Smooth muscle cell (in vitro differentiated cells): ENCODE data around the gene FKRP. TPM values are rescaled to one million over a fixed set of nuclear protein-coding genes. Genes with fewer than 3 reads are reported as not detected.
A peak's percentile ranks its signal among the peaks of the same experiment; 100 is the strongest.

Experiments used
- DNase-seq: peaks from one replicate; lab custom pipeline; 2025; ENCODE audit not compliant: unreplicated experiment; lab: John Stamatoyannopoulos, UW
- H2AFZ ChIP-seq: fragments of 200-600 bp; sonication (generic); 2 replicates; pipeline ENCODE4 v1.6.0; 2016; ENCODE audit warnings: antibody characterized with exemption, low read depth, mild to moderate bottlenecking
- H3F3A ChIP-seq: fragments of 200-600 bp; sonication (generic); 2 replicates; pipeline ENCODE4 v1.6.0; 2017; ENCODE audit warnings: antibody characterized with exemption, low read depth
- H3K27ac ChIP-seq: fragments of 200-600 bp; sonication (generic); 2 replicates; pipeline ENCODE4 v1.5.1; 2016; ENCODE audit warnings: low read depth, mild to moderate bottlenecking
- H3K27me3 ChIP-seq: fragments of 200-600 bp; sonication (generic); 2 replicates; pipeline ENCODE4 v1.6.1; 2016; ENCODE audit warnings: low read depth, mild to moderate bottlenecking
- H3K36me3 ChIP-seq: fragments of 200-600 bp; sonication (generic); 2 replicates; pipeline ENCODE4 v1.5.1; 2016; ENCODE audit warnings: low read depth
- H3K4me1 ChIP-seq: fragments of 200-600 bp; sonication (generic); 2 replicates; pipeline ENCODE4 v1.5.1; 2016; ENCODE audit warnings: low read depth
- H3K4me2 ChIP-seq: fragments of 200-600 bp; sonication (generic); 2 replicates; pipeline ENCODE4 v1.6.0; 2016; ENCODE audit warnings: mild to moderate bottlenecking
- H3K4me3 ChIP-seq: fragments of 200-600 bp; sonication (generic); 2 replicates; pipeline ENCODE4 v1.5.1; 2016; ENCODE audit warnings: mild to moderate bottlenecking
- H3K79me2 ChIP-seq: fragments of 200-600 bp; sonication (generic); 2 replicates; pipeline ENCODE4 v1.6.0; 2016; ENCODE audit warnings: low read depth, mild to moderate bottlenecking
- H3K9ac ChIP-seq: fragments of 200-600 bp; sonication (generic); 2 replicates; pipeline ENCODE4 v1.6.0; 2016; ENCODE audit warnings: low read depth
- H3K9me3 ChIP-seq: fragments of 200-600 bp; sonication (generic); replicated peaks from 2 replicates; pipeline ENCODE4 v1.5.1; 2016; ENCODE audit warnings: low read depth
- H4K20me1 ChIP-seq: fragments of 200-600 bp; sonication (generic); 2 replicates; pipeline ENCODE4 v1.6.0; 2016; ENCODE audit warnings: low read depth
- WGBS: methylation state at CpG from one replicate; pipeline ENCODE4 v1.1.7; 2016; ENCODE audit warnings: low lambda C conversion rate; 5-methylcytosine and 5-hydroxymethylcytosine counted together
- polyA plus RNA-seq: library from polyadenylated mRNA; unstranded; fragments of >200 nt; fragmentation: Nextera tagmentation; extraction: Ambion mirVana; gene quantifications from 2 replicates; pipeline ENCODE4 v1.2.1, GENCODE V29; 2016
- total RNA-seq: library from RNA; depleted of rRNA; stranded (reverse); fragments of >200 nt; gene quantifications from 2 replicates; pipeline ENCODE4 v1.2.3, GENCODE V29; 2014
- TF ChIP-seq, protein P1 (sequence below): fragments of 200-600 bp; sonication (generic); IDR thresholded peaks from 2 replicates; pipeline ENCODE4 v1.5.1; 2017; ENCODE audit warnings: borderline replicate concordance, mild to moderate bottlenecking, antibody characterized with exemption; ENCODE audit not compliant: insufficient read depth, poor library complexity, severe bottlenecking

Gene FKRP
- total and polyA plus RNA-seq, 2 experiments from 2014 or later: 18.9 to 35.2 TPM

DNA sequence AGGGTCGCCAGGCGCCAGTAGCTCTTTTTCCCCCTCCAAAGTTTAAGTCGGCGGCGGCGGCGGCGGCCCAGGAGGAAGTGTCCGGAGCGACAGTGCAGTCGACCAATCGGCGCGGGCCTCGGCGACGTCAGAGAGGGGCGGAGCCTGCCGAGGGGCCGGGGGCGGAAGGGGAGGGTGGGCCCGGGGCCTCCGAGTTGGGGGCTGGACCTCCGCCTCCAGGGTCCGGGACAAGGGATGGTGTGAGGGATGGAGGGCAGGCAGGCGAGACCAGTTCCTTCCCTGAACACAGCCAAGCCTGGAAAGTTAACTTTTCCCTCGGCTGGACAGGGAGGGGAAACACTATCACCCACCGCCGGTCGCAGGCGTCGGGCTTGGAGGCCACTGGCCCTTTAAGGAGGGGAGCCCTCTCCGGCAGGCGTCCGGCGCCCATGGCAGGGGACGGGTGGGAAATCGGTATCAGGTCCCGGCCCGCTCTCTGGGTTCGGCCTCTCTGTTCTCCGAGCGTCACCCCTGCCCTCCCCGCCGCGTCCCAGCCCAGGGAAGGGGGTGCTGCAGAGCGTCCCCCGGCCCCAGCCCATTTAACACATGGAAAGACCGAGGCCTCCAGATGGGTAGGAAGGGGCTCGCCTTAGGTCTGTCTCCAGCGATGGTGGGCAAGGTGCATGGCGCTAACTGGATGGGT is 28.7 kb upstream of the FKRP start, which contains the start of gene PRKD2:
TSS of gene PRKD2 (minus strand) at position 81 of the 682 bp plus-strand sequence. CDS start 744 bp downstream, outside the sequence.
- WGBS: 4% methylated on average over 26 of the region's 52 CpGs
- Histone ChIP-seq H3K4me3 (peak within 1 kb of the TSS; percentile 94), H4K20me1 (peaks cover 3% of the 10 kb centered on the region), H3K27ac (peak within 1 kb of the TSS; percentile 63), H3K36me3 (no peaks in the 10 kb centered on the region), H2AFZ (peak within 1 kb of the TSS; percentile 43), H3K4me1 (peaks cover 13% of the 10 kb centered on the region), H3K9ac (peak within 1 kb of the TSS; percentile 90), H3K4me2 (peak within 1 kb of the TSS; percentile 98), H3K9me3 (no peaks in the 10 kb centered on the region), H3K79me2 (peaks cover 21% of the 10 kb centered on the region), H3F3A (peaks cover 9% of the 10 kb centered on the region), H3K27me3 (no peaks in the 10 kb centered on the region)
- peak; percentile 69 for DNase-seq
- TF ChIP-seq, protein P1, sequence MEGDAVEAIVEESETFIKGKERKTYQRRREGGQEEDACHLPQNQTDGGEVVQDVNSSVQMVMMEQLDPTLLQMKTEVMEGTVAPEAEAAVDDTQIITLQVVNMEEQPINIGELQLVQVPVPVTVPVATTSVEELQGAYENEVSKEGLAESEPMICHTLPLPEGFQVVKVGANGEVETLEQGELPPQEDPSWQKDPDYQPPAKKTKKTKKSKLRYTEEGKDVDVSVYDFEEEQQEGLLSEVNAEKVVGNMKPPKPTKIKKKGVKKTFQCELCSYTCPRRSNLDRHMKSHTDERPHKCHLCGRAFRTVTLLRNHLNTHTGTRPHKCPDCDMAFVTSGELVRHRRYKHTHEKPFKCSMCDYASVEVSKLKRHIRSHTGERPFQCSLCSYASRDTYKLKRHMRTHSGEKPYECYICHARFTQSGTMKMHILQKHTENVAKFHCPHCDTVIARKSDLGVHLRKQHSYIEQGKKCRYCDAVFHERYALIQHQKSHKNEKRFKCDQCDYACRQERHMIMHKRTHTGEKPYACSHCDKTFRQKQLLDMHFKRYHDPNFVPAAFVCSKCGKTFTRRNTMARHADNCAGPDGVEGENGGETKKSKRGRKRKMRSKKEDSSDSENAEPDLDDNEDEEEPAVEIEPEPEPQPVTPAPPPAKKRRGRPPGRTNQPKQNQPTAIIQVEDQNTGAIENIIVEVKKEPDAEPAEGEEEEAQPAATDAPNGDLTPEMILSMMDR: no peak

- no peak for DNase-seq
Measured at GRCh38 chr19:46717716-46718143, 28.1 kb upstream of the FKRP start.

DNA sequence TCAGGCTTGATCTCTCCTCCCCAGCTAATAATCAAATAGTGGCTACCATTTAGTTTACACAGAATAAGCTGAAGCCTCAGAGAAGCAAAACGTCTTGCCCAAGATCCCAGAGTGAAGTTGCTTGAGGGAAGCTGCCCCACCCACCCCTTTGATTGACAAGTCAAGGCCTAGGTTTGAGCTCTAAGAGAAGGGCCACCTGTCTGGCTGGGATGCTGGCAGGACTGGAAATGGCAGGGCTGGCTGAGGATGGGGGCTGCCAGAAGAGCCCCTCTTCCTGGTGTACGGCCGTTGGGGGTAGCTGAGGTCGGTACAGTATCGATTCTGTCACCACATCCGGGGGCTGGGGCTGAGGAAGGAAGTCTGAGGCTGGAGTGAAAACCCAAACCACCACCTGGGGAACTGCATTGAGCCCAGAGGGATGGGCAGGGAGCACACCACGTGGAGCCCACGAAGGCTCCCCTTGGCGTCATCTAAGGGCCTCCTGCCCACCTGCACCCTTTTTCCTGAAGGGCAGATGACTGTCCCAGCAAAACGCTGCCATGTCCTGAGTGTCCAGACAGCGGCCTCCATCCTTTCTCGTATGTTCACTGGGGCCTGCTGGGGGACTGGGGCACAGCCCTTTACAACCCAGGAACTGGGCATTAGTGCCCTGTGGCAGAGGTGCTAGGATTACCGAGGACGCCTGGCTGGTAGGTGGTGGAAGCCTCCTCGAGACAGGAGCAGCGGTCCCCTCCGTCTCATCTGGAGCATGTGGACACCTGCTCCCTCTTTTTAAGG is 27.5 kb upstream of the FKRP start:
- Histone ChIP-seq H3K4me3 (no peak overlapping the region), H3F3A (peaks cover 9% of the 10 kb centered on the region), H3K9me3 (no peaks in the 10 kb centered on the region), H3K79me2 (peaks cover 21% of the 10 kb centered on the region), H3K4me1 (peaks cover 13% of the 10 kb centered on the region), H3K9ac (no peak overlapping the region), H3K27ac (peak overlapping the region; percentile 63), H3K36me3 (no peaks in the 10 kb centered on the region), H4K20me1 (peaks cover 7% of the 10 kb centered on the region), H2AFZ (no peak overlapping the region), H3K4me2 (no peak overlapping the region), H3K27me3 (no peaks in the 10 kb centered on the region)
- DNase-seq: no peak
- TF ChIP-seq, protein P1: no peak
- WGBS: 85% methylated on average over 15 of the region's 17 CpGs

More at GRCh38 chr19:46717716-46718143, 28.1 kb upstream of the FKRP start:
- Histone ChIP-seq H3K4me3 (peak overlapping the region; percentile 94), H4K20me1 (peaks cover 3% of the 10 kb centered on the region), H3K9ac (peak overlapping the region; percentile 90), H3F3A (peaks cover 9% of the 10 kb centered on the region), H3K79me2 (peaks cover 21% of the 10 kb centered on the region), H2AFZ (no peak overlapping the region), H3K27me3 (no peaks in the 10 kb centered on the region), H3K4me1 (peaks cover 13% of the 10 kb centered on the region), H3K9me3 (no peaks in the 10 kb centered on the region), H3K36me3 (no peaks in the 10 kb centered on the region), H3K4me2 (peak overlapping the region; percentile 98), H3K27ac (peak overlapping the region; percentile 63)
- 72% methylated on average over 6 of the region's 9 CpGs for WGBS
- TF ChIP-seq, protein P1: no peak
